ENCODE results near the gene CHST5. TPM values are rescaled to one million over a fixed set of nuclear protein-coding genes. Genes with fewer than 3 reads are reported as not detected.

The CHST5 gene
- not detected for total RNA-seq
- polyA plus RNA-seq (2013, experiment 1 of 2) = not detected
- polyA plus RNA-seq (2013, experiment 2 of 2) = not detected
- 0 to 0.27 (median 0.05) reads per million in 172 experiments for total RNA-seq

DNA sequence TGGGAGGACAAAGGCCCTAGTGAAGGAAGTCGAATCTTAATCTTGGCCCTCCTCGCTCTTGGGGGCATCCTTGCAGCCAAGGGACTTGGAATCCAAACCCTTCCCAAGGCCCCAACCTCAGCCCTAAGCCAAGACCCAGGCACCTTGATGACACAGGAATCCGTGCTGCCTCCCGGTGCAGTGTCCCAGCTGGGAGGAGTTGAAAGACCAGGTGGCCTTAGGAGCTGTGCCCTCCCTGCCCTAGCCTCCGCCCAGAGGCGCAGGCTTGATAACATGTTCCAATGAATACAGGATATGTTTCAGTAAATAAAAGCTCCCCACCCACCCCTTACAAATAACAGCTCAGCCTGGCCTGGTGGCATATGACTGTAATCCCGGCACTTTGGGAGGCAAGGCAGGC lies at the start of gene CHST5:
Gene CHST5 (minus strand): TSS at position 208 of the 400 bp plus-strand sequence. CDS start 5,724 bp downstream, outside the sequence.
- intact Hi-C loops (cut with DNase I, micrococcal nuclease) = no loop called here
- Mint-ChIP-seq H3K9me3 (no peaks in the 10 kb centered on the region), H3K27ac (no peak within 1 kb of the TSS), H3K27me3 (no peaks in the 10 kb centered on the region), H3K36me3 (ENCODE audit: low read depth) (no peaks in the 10 kb centered on the region), H3K4me1 (ENCODE audit: low read depth) (no peaks in the 10 kb centered on the region), H3K4me3 (no peak within 1 kb of the TSS)
- Histone ChIP-seq H3K36me3 (ENCODE audit: insufficient read depth, low read length) (no peaks in the 10 kb centered on the region), H3K27ac (ENCODE audit: low read depth in 1 of 2, low read length in 2 of 2) (no peak within 1 kb of the TSS), H3K4me3 (ENCODE audit: low read length) (no peak within 1 kb of the TSS), H3K9me3 (ENCODE audit: control insufficient read depth in 1 of 2, insufficient read depth in 1 of 2, low read length in 2 of 2) (no peaks in the 10 kb centered on the region), H3K27me3 (ENCODE audit: control insufficient read depth in 1 of 2, insufficient read depth in 2 of 2, low read length in 2 of 2) (no peaks in the 10 kb centered on the region), H3K4me1 (ENCODE audit: insufficient read depth, low read length) (no peaks in the 10 kb centered on the region)
- TF ChIP-seq, protein P1, sequence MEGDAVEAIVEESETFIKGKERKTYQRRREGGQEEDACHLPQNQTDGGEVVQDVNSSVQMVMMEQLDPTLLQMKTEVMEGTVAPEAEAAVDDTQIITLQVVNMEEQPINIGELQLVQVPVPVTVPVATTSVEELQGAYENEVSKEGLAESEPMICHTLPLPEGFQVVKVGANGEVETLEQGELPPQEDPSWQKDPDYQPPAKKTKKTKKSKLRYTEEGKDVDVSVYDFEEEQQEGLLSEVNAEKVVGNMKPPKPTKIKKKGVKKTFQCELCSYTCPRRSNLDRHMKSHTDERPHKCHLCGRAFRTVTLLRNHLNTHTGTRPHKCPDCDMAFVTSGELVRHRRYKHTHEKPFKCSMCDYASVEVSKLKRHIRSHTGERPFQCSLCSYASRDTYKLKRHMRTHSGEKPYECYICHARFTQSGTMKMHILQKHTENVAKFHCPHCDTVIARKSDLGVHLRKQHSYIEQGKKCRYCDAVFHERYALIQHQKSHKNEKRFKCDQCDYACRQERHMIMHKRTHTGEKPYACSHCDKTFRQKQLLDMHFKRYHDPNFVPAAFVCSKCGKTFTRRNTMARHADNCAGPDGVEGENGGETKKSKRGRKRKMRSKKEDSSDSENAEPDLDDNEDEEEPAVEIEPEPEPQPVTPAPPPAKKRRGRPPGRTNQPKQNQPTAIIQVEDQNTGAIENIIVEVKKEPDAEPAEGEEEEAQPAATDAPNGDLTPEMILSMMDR (IDR thresholded peaks at IDR 0.05) = no peak
- CTCF ChIA-PET = no interaction called here
- no peak for ATAC-seq (ENCODE audit: poor library complexity)
- POLR2A ChIA-PET = no interaction called here
- no peak for DNase-seq

DNA sequence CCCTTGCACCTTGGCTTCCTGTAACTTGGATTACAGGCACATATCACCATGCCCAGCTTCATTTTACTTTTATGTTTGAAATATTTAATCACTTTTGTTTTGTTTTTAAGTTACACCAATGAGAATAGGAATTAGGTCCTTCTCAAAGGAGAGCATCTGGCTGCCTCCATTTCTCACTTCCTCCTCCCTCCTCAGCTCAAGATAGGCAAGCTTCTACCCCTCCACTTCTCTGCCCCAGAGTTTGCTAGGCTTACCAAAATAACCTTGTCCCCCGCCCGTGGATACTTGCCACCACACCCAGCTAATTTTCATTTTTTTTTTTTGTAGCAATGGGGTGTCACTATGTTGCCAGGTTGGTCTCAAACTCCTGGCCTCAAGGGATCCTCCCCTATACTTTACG lies 48.2 kb upstream of the CHST5 start:
- DNase-seq = no peak
- H3K27me3 ChIP-seq (ENCODE audit: control insufficient read depth in 1 of 2, insufficient read depth in 2 of 2, low read length in 2 of 2) = no peaks in the 10 kb centered on the region
- ATAC-seq (ENCODE audit: poor library complexity) = no peak
- H3K4me3 ChIP-seq (ENCODE audit: low read length) = no peak overlapping the region
- no peaks in the 10 kb centered on the region for H3K27me3 Mint-ChIP-seq
- ChIA-PET CTCF (no interaction called here), POLR2A (no interaction called here)
- H3K4me1 Mint-ChIP-seq (ENCODE audit: low read depth) = no peaks in the 10 kb centered on the region
- H3K27ac ChIP-seq (ENCODE audit: low read depth in 1 of 2, low read length in 2 of 2) = no peak overlapping the region
- no peaks in the 10 kb centered on the region for H3K9me3 ChIP-seq (ENCODE audit: control insufficient read depth in 1 of 2, insufficient read depth in 1 of 2, low read length in 2 of 2)
- no peak overlapping the region for H3K4me3 Mint-ChIP-seq
- no peaks in the 10 kb centered on the region for H3K9me3 Mint-ChIP-seq
- peaks cover 28% of the 10 kb centered on the region for H3K36me3 Mint-ChIP-seq (ENCODE audit: low read depth)
- intact Hi-C loops (cut with DNase I, micrococcal nuclease) = no loop called here
- H3K36me3 ChIP-seq (ENCODE audit: insufficient read depth, low read length) = peaks cover 11% of the 10 kb centered on the region
- no peaks in the 10 kb centered on the region for H3K4me1 ChIP-seq (ENCODE audit: insufficient read depth, low read length)
- no peak overlapping the region for H3K27ac Mint-ChIP-seq
- TF ChIP-seq, protein P1 (IDR thresholded peaks at IDR 0.05) = no peak

DNA sequence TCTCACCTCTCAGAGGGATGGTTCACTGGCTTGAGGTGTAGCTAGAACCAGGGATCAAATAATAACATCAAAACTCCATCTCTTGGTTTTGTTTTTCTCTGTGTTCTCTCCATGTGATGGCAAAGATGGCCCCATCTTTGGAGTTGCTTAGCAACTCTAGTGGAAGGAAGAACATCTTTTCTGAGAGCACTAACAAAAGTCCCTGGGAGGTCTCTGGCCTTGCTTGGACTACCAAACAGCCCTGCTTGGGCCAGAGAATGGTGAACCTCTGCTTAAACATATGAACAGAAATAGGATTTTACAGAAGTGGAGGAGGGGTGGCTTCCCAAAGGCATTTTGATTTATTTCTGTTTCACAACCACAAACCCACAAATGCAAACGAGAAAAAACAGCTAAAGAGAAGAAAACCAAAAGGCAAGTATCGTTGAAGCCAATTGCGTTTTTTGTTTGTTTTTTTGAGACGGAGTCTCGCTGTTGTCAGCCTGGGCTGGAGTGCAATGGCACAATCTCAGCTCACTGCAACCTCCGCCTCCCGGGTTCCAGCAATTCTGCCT lies 43.5 kb upstream of the CHST5 start:
- H3K4me3 ChIP-seq (ENCODE audit: low read length) = no peak overlapping the region
- CTCF ChIA-PET = interaction anchor here (1.4 kb wide), 1 partner anchor 62 kb away, joined by 8 read pairs; no protein-coding TSS in a partner anchor
- ATAC-seq (ENCODE audit: poor library complexity) = no peak
- no peaks in the 10 kb centered on the region for H3K27me3 ChIP-seq (ENCODE audit: control insufficient read depth in 1 of 2, insufficient read depth in 2 of 2, low read length in 2 of 2)
- DNase-seq = no peak
- intact Hi-C loops (cut with DNase I, micrococcal nuclease) = no loop called here
- H3K36me3 Mint-ChIP-seq (ENCODE audit: low read depth) = peaks cover 55% of the 10 kb centered on the region
- no peak overlapping the region for H3K27ac Mint-ChIP-seq
- H3K36me3 ChIP-seq (ENCODE audit: insufficient read depth, low read length) = peaks cover 51% of the 10 kb centered on the region
- H3K4me1 Mint-ChIP-seq (ENCODE audit: low read depth) = peaks cover 14% of the 10 kb centered on the region
- no peaks in the 10 kb centered on the region for H3K27me3 Mint-ChIP-seq
- no peaks in the 10 kb centered on the region for H3K4me1 ChIP-seq (ENCODE audit: insufficient read depth, low read length)
- no peak overlapping the region for H3K27ac ChIP-seq (ENCODE audit: low read depth in 1 of 2, low read length in 2 of 2)
- no peaks in the 10 kb centered on the region for H3K9me3 Mint-ChIP-seq
- POLR2A ChIA-PET = no interaction called here
- H3K4me3 Mint-ChIP-seq = no peak overlapping the region
- H3K9me3 ChIP-seq (ENCODE audit: control insufficient read depth in 1 of 2, insufficient read depth in 1 of 2, low read length in 2 of 2) = no peaks in the 10 kb centered on the region
- TF ChIP-seq, protein P1 (IDR thresholded peaks at IDR 0.05) = no peak
